K562 (cell line): ENCODE measurements around the gene LPIN2. TPM values are rescaled to one million over a fixed set of nuclear protein-coding genes. Genes with fewer than 3 reads are reported as not detected.

Source experiments
- ATAC-seq: fragments of 200-7000 bp; cut with Tn5 transposase; 3 replicates; pipeline ENCODE4 v1.9.1; 2020; ENCODE audit warnings: moderate library complexity
- BruUV-seq: library from RNA; stranded (reverse); fragments of 400-500 nt; replicated peaks from 2 replicates; lab custom pipeline; 2021; lab: Mats Ljungman, UMichigan
- CTCF ChIA-PET: fragments of 300-600 bp; formaldehyde crosslinking; extraction: SDS; loops from one replicate; lab custom pipeline; 2021; ENCODE audit warnings: low intra/inter-chr PET ratio; lab: Yijun Ruan, JAX
- POLR2A ChIA-PET: fragments of 300-600, 350-650 bp; sonication (Branson Sonifier 250); formaldehyde crosslinking; extraction: SDS; loops from one replicate; lab custom pipeline; 2021; ENCODE audit warnings: antibody characterized with exemption, inconsistent platforms; lab: Yijun Ruan, JAX
- DNase-seq, 4 experiments: peaks; one replicate each; pipeline versions ENCODE4 v3.0.0 to v3.0.0-alpha.2; 2011 to 2018; ENCODE audit warnings: low spot score in 3 of 4, mixed read lengths in 3 of 4; ENCODE audit errors: extremely low read depth in 1 of 4
- FAIRE-seq: peaks from 2 replicates; lab custom pipeline; 2011; peaks lifted over from hg19 to GRCh38; lab: Jason Lieb, UNC
- H2AFZ ChIP-seq: 2 replicates; pipeline ENCODE4 v1.6.0; 2011; ENCODE audit warnings: low read depth, low read length, control low read depth, inconsistent platforms
- H3K27ac ChIP-seq: fragments of 200-600 bp; 3 replicates; pipeline ENCODE4 v1.8.0; 2011; ENCODE audit warnings: low read depth, mild to moderate bottlenecking, control low read depth, inconsistent platforms, low read length, moderate library complexity, mixed read lengths; ENCODE audit errors: extremely low read depth
- H3K27me3 ChIP-seq, 2 experiments: fragments of 300-600 bp in 1 of 2; 2 replicates in 1 of 2; 3 replicates in 1 of 2; pipeline versions ENCODE4 v1.6.0 to v1.8.0; 2011; ENCODE audit warnings: inconsistent platforms in 2 of 2, low read length in 2 of 2, mild to moderate bottlenecking in 1 of 2, mixed read lengths in 1 of 2, moderate library complexity in 1 of 2; ENCODE audit not compliant: control insufficient read depth in 2 of 2, insufficient read depth in 2 of 2
- H3K36me3 ChIP-seq: fragments of 300-600 bp; 3 replicates; pipeline ENCODE4 v1.8.0; 2011; ENCODE audit warnings: mild to moderate bottlenecking, low read length, inconsistent platforms; ENCODE audit not compliant: control insufficient read depth, insufficient read depth
- H3K4me1 ChIP-seq, 2 experiments: fragments of 200-600 bp in 1 of 2; replicated peaks in 1 of 2; 2 replicates in 1 of 2; 3 replicates in 1 of 2; pipeline versions ENCODE4 v1.5.1 to v1.8.0; 2011; ENCODE audit warnings: inconsistent platforms in 2 of 2, low read length in 2 of 2, mild to moderate bottlenecking in 1 of 2, mixed read lengths in 1 of 2, moderate library complexity in 1 of 2; ENCODE audit not compliant: control insufficient read depth in 2 of 2, insufficient read depth in 2 of 2
- H3K4me2 ChIP-seq: 2 replicates; pipeline ENCODE4 v1.6.1; 2011; ENCODE audit warnings: low read length, control low read depth, inconsistent platforms, mixed read lengths; ENCODE audit not compliant: insufficient read depth
- H3K4me3 ChIP-seq: fragments of 200-600 bp; sonication (generic), shearing (Covaris generic); 2 replicates; pipeline ENCODE4 v1.5.1; 2016; ENCODE audit warnings: control low read depth, inconsistent platforms
- H3K79me2 ChIP-seq: fragments of 200-600 bp; 3 replicates; pipeline ENCODE4 v1.8.0; 2011; ENCODE audit warnings: low read length, inconsistent platforms; ENCODE audit not compliant: control insufficient read depth, insufficient read depth
- H3K9ac ChIP-seq, 2 experiments: 2 replicates each; pipeline versions ENCODE4 v1.6.0 to v1.6.1; 2011; ENCODE audit warnings: low read depth in 2 of 2, low read length in 2 of 2, control low read depth in 1 of 2, inconsistent platforms in 1 of 2, mild to moderate bottlenecking in 1 of 2, mixed read lengths in 1 of 2; ENCODE audit not compliant: insufficient read depth in 1 of 2
- H3K9me1 ChIP-seq: one replicate; pipeline ENCODE4 v1.6.0; 2011; ENCODE audit warnings: inconsistent platforms, mild to moderate bottlenecking, low read length, moderate library complexity; ENCODE audit not compliant: control insufficient read depth, insufficient read depth
- H3K9me3 ChIP-seq: replicated peaks from 2 replicates; pipeline ENCODE4 v1.5.1; 2011; ENCODE audit warnings: low read depth, low read length, inconsistent platforms; ENCODE audit not compliant: control insufficient read depth, insufficient read depth
- H4K20me1 ChIP-seq: replicated peaks from 2 replicates; pipeline ENCODE4 v1.6.1; 2011; ENCODE audit warnings: low read length, inconsistent platforms, mixed read lengths; ENCODE audit not compliant: control insufficient read depth, insufficient read depth
- BRD4 ChIP-seq: fragments of 200-600 bp; sonication (generic); IDR thresholded peaks from 2 replicates; pipeline ENCODE4 v1.6.1; 2017; ENCODE audit warnings: inconsistent platforms
- CBFA2T2 ChIP-seq: fragments of 450-650 bp; conservative IDR thresholded peaks from 2 replicates; pipeline ENCODE4 v1.6.1; 2017; ENCODE audit warnings: mild to moderate bottlenecking
- CBFA2T3 ChIP-seq: fragments of 450-650 bp; IDR thresholded peaks from 2 replicates; pipeline ENCODE4 v1.6.1; 2017
- EWSR1 ChIP-seq: fragments of 450-650 bp; IDR thresholded peaks from 2 replicates; pipeline ENCODE4 v1.6.1; 2018; ENCODE audit warnings: borderline replicate concordance, mild to moderate bottlenecking, low read depth, moderate library complexity; ENCODE audit not compliant: partially characterized antibody
- GTF2A2 ChIP-seq: IDR thresholded peaks from 2 replicates; pipeline ENCODE4 v1.6.1; 2016; ENCODE audit warnings: mild to moderate bottlenecking, missing genetic modification characterization, missing compliant biosample characterization
- MCM5 ChIP-seq: fragments of 450-650 bp; IDR thresholded peaks from 2 replicates; pipeline ENCODE4 v1.6.1; 2016; ENCODE audit warnings: low read depth
- SIN3B ChIP-seq: fragments of 450-650 bp; IDR thresholded peaks from 2 replicates; pipeline ENCODE4 v1.6.1; 2017; ENCODE audit warnings: low read depth, mild to moderate bottlenecking, moderate library complexity
- ZNF134 ChIP-seq: fragments of 250-450 bp; sonication (Bioruptor Pico); conservative IDR thresholded peaks from 2 replicates; pipeline ENCODE4 v1.4.0; 2020
- ZNF174 ChIP-seq: fragments of 250-450 bp; sonication (Bioruptor Pico); IDR thresholded peaks from 2 replicates; pipeline ENCODE4 v1.4.0; 2020; ENCODE audit warnings: mild to moderate bottlenecking
- ZNF780A ChIP-seq: fragments of 250-450 bp; sonication (Bioruptor Pico); IDR thresholded peaks from 2 replicates; pipeline ENCODE4 v1.5.0; 2021; ENCODE audit warnings: mild to moderate bottlenecking
- WGBS: fragments of 100-300 bp; shearing (Covaris generic); methylation state at CpG from one replicate; pipeline ENCODE4 v1.1.6; 2016; ENCODE audit warnings: low coverage, mixed read lengths; ENCODE audit not compliant: insufficient coverage; ENCODE audit errors: missing lambda C conversion rate; 5-methylcytosine and 5-hydroxymethylcytosine counted together
- in situ Hi-C: fragments of 300-500 bp; cut with MboI; formaldehyde crosslinking; loops from 4 replicates; pipeline ENCODE4 v1.15.0; 2018; ENCODE audit warnings: inconsistent platforms, mixed read lengths
- intact Hi-C: fragments of 100-400 bp; cut with micrococcal nuclease; formaldehyde crosslinking; loops from 2 replicates; pipeline ENCODE4 v1.14.2; 2022
- polyA plus RNA-seq, 8 experiments: library from polyadenylated mRNA; depleted of rRNA in 4 of 8; stranded (reverse) in 5 of 8; unstranded in 3 of 8; fragments of >200 nt; fragmentation: Nextera tagmentation in 2 of 8; fragmentation: Illumina TruSeq in 1 of 8; extraction: Ambion mirVana in 2 of 8; extraction: Trizol in 1 of 8; gene quantifications; 2 replicates each; pipeline versions ENCODE4 v1.2.1 to v1.2.3, GENCODE V29; 2011 to 2014; ENCODE audit warnings: inconsistent platforms in 1 of 8, missing spikeins in 1 of 8
- total RNA-seq, 7 experiments: library from RNA; depleted of rRNA in 6 of 7; stranded (reverse); fragments of >200 nt in 6 of 7; fragmentation: Illumina TruSeq in 2 of 7; extraction: Trizol in 2 of 7; gene quantifications; 2 replicates each; pipeline versions ENCODE4 v1.2.1 to v1.2.3, GENCODE V29; 2011 to 2021; ENCODE audit warnings: low replicate concordance in 1 of 7
- TF ChIP-seq, protein P1 (sequence below), 2 experiments: fragments of 250-450 bp in 1 of 2; fragments of 450-650 bp in 1 of 2; sonication (Bioruptor Pico) in 1 of 2; IDR thresholded peaks; 2 replicates each; pipeline versions ENCODE4 v1.6.1 to v1.8.0; 2016 to 2021; ENCODE audit warnings: mild to moderate bottlenecking in 2 of 2, moderate library complexity in 2 of 2, missing compliant biosample characterization in 1 of 2, missing genetic modification characterization in 1 of 2
- TF ChIP-seq, protein P2 (sequence below): IDR thresholded peaks from 2 replicates; pipeline ENCODE4 v1.6.1; 2011; ENCODE audit warnings: borderline replicate concordance, low read depth, mild to moderate bottlenecking, moderate library complexity, low read length; ENCODE audit not compliant: insufficient read depth, poor library complexity, severe bottlenecking

The LPIN2 gene
- total and polyA plus RNA-seq, 9 of the 15 experiments (the other 6 are each of a cell fraction or from before 2014, with no cell fraction given), result 5.2 to 34.8 (median 24.6) TPM

DNA sequence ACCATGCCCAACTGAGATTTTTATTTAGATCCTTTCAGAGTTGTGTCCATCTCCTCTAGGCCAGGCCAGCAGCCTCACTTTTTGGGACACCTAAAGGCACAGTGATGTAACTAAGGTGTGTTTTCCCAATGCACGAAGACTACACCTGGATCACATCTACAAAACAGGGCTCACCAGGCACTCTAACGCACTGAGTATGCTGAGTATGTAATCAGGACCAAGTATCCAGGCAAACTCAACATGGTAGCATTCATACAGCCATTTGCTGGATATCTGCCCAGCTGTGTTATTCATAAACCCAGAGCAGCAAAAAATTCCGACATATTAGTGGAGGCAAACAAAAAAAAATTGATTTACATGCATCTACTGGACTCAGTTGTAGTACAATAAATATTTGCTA, 33.8 kb downstream of the LPIN2 start:
- no peak; the same call in 2 of the 3 replicates for ATAC-seq
- no peaks in the 10 kb centered on the region for H3K9me3 ChIP-seq
- no TSS peak for BruUV-seq
- peaks cover 4% of the 10 kb centered on the region for H3K9me1 ChIP-seq
- no peak overlapping the region for H2AFZ ChIP-seq
- peaks cover 3% of the 10 kb centered on the region; the same call in 1 of the 3 replicates for H3K36me3 ChIP-seq
- no peaks in the 10 kb centered on the region for H3K27me3 ChIP-seq
- CTCF ChIA-PET, result no interaction called here
- intact Hi-C loops (no loop called here), in situ Hi-C loops (no loop called here)
- H3K4me2 ChIP-seq, result no peak overlapping the region
- no peak for FAIRE-seq
- POLR2A ChIA-PET, result interaction anchor here (0.5 to 2.6 kb wide), 4 partner anchors 10 to 161 kb away, joined by 3 to 10 read pairs (median 4); no protein-coding TSS in a partner anchor
- peaks cover 97% of the 10 kb centered on the region for H3K79me2 ChIP-seq
- H3K4me1 ChIP-seq, result peaks cover 6 to 54% of the 10 kb centered on the region in 2 experiments; a peak in 4 of 5 replicates
- no peak overlapping the region for H3K9ac ChIP-seq
- TF ChIP-seq ZNF780A, result no peak
- no peak for TF ChIP-seq EWSR1
- TF ChIP-seq SIN3B, result no peak
- no peak for TF ChIP-seq BRD4
- no peak for TF ChIP-seq CBFA2T3
- TF ChIP-seq GTF2A2 (tag), result no peak
- TF ChIP-seq, protein P1, sequence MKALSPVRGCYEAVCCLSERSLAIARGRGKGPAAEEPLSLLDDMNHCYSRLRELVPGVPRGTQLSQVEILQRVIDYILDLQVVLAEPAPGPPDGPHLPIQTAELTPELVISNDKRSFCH (CRISPR knock-in tag; IDR thresholded peaks at IDR 0.05), result no peak
- TF ChIP-seq, protein P1 (tag; IDR thresholded peaks at IDR 0.05), result no peak
- TF ChIP-seq MCM5, result no peak
- no peak for TF ChIP-seq CBFA2T2
- no peak for TF ChIP-seq ZNF134
- TF ChIP-seq ZNF174 (CRISPR knock-in tag), result no peak
- TF ChIP-seq, protein P2, sequence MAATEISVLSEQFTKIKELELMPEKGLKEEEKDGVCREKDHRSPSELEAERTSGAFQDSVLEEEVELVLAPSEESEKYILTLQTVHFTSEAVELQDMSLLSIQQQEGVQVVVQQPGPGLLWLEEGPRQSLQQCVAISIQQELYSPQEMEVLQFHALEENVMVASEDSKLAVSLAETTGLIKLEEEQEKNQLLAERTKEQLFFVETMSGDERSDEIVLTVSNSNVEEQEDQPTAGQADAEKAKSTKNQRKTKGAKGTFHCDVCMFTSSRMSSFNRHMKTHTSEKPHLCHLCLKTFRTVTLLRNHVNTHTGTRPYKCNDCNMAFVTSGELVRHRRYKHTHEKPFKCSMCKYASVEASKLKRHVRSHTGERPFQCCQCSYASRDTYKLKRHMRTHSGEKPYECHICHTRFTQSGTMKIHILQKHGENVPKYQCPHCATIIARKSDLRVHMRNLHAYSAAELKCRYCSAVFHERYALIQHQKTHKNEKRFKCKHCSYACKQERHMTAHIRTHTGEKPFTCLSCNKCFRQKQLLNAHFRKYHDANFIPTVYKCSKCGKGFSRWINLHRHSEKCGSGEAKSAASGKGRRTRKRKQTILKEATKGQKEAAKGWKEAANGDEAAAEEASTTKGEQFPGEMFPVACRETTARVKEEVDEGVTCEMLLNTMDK, result no peak
- WGBS, result 76% methylated on average over 3 of the region's 3 CpGs
- no peak overlapping the region for H3K4me3 ChIP-seq
- DNase-seq, result no peak
- H3K27ac ChIP-seq, result no peak overlapping the region
- H4K20me1 ChIP-seq, result peaks cover 18% of the 10 kb centered on the region
